Endometrium (tissue), 2 donors: Measurements from ENCODE around the gene MOBP.

Experiments
- FAIRE-seq: peaks from 2 replicates; lab custom pipeline; 2012; peaks lifted over from hg19 to GRCh38; lab: Jason Lieb, UNC
- donor health status: control.
- donor health status: control.

MOBP gene

DNA sequence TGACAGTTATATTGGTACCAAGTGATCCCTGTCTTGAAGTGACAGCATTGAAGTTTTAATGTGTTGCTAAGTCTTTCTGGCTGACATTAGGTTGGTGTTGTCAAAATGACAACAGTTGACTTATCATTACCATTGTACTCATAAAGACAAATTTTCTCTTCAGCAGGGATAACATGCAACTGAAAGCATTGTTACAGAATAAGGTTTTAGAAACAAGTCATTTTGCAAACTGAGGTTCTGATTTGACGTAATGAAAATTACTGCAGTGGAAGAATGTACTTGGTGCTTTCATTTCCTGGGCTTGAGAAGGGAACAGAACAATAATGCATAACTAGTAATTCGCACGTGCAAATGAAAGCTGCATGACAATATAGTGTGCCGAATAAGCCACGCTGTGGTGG, 75.1 kb downstream of the MOBP start:
- no peak for FAIRE-seq

DNA sequence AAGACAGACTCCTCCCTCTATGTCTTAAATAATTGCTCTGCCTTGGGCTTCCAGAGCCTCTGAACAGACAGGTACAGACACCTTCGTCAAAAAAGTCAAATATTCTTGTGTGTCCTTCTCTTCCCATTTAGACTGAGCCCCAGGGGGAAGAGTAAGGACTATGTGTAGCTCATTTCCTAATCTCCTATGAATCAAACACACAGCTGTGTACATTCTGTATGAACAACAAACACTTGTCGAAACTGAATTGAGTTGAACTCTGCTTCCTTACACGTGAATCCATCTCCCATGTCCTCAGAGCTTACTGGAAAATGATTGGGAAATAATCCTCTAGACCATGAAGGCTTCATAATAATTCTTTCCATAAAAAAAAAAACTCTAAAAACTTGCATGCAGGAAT, 80.8 kb downstream of the MOBP start:
- no peak for FAIRE-seq

DNA sequence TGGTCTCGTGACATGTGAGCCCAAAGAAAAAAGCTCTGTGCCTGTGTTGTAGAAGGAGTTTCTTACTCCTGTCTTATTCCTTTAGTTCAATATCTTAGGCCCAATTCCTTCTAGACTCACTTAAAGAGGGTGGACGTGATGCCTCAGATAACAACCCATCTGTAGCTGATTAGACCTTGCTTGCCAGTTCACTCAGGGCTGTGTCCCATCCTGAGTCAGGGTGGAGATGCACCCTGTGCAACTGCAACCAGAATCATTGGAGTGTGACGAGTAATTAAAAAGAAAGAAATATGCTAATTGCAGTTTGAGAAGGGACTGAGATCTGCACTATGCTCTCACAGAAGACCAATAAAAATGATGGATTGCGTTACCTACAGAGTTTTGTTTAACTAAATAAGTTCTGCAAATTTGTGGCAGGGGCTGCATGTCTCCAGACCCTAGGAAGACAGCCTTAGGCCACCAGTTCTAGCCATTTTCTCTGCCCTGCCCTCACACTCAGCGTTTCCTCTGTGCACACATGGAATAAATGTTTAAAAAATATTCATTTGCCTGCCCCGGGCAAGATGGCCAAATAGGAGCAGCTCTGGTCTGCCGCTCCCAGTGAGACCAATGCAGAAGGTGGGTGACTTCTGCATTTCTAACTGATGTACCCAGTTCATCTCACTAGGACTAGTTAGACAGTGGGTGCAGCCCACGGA, 83.0 kb downstream of the MOBP start:
- FAIRE-seq, result no peak
